ENCODE measurements around the gene GAS7. TPM values are rescaled to one million over a fixed set of nuclear protein-coding genes. Genes with fewer than 3 reads are reported as not detected.
A peak's percentile ranks its signal among the peaks of the same experiment; 100 is the strongest.

GAS7 gene
- total RNA-seq, 4 donors from 2014 or later, result 62.6 to 122 (median 77.0) TPM

DNA sequence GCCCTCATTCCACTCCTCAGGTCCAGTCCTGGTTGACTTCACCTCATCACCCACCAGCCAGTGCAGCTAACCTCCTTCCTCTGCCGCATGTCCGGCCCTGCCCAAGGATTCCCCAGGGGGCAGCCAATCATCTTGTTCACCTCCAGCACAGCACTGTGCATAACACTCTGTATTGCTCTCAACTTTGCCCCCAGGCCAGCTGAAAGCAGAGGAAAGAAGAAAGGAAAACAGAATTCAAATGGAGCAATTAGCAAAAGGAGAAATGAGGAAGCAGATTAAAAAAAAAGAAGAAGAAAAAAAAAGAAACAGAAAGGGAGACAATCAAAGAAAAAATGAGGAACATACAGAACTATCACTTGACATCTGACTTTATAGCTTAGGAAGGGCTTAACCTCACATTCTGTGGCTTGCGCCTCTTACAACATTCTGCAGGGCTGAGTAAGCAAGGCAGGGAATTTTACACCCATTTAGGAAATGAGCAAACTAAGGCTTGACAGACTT is 26.1 kb downstream of the GAS7 start:
- 49 to 100% methylated on average over 1 to 3 of the region's 3 CpGs for WGBS, 2 donors (ENCODE audit: low coverage in 1 of 2)
- Histone ChIP-seq H3K36me3 (no peaks in the 10 kb centered on the region), H3K4me3 (no peak overlapping the region), H3K27ac (peak overlapping the region in 1 of 4 donors; percentile 53), H3K9me3 (peaks cover 0 to 3% (median 0%) of the 10 kb centered on the region in 3 donors), H3K27me3 (no peaks in the 10 kb centered on the region), H3K4me1 (peaks cover 0 to 22% (median 4%) of the 10 kb centered on the region in 3 donors)
- TF ChIP-seq POLR2A (IDR thresholded peaks at IDR 0.05) (no peak), EP300 (IDR thresholded peaks at IDR 0.05) (no peak), POLR2AphosphoS5 (IDR thresholded peaks at IDR 0.05) (no peak)
- TF ChIP-seq, protein P1, sequence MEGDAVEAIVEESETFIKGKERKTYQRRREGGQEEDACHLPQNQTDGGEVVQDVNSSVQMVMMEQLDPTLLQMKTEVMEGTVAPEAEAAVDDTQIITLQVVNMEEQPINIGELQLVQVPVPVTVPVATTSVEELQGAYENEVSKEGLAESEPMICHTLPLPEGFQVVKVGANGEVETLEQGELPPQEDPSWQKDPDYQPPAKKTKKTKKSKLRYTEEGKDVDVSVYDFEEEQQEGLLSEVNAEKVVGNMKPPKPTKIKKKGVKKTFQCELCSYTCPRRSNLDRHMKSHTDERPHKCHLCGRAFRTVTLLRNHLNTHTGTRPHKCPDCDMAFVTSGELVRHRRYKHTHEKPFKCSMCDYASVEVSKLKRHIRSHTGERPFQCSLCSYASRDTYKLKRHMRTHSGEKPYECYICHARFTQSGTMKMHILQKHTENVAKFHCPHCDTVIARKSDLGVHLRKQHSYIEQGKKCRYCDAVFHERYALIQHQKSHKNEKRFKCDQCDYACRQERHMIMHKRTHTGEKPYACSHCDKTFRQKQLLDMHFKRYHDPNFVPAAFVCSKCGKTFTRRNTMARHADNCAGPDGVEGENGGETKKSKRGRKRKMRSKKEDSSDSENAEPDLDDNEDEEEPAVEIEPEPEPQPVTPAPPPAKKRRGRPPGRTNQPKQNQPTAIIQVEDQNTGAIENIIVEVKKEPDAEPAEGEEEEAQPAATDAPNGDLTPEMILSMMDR (IDR thresholded peaks at IDR 0.05), result no peak
- ATAC-seq, result no peak

- WGBS, 2 donors (ENCODE audit: low coverage in 1 of 2), result 21 to 44% methylated on average over 4 to 6 of the region's 6 CpGs
- no peak for ATAC-seq
These were observed 26.8 kb downstream of the GAS7 start for GRCh38 chr17:10171581-10171981.

DNA sequence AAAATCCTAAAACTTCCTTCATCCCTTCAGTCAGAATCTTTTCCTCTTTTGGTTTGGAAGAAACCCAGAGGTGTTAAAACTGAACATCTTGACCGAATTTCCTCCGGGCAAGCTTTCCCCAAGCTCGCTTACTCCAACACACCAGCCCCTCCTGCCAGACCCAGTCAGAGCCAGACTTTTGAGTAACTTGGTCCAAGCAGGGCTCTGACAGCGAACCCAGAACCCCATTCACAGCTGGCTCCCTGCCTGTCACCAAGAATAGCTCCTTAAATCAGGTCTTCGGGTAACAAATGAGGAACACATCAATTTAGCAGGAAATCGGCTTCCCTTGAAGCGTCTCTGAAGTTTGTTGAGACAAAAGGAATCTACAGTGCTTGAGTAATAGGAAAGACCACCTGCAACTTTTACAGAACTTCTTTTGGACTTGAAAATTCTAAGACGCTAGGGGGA is 27.3 kb downstream of the GAS7 start:
- Histone ChIP-seq H3K36me3 (no peaks in the 10 kb centered on the region), H3K4me1 (peaks cover 0 to 18% (median 4%) of the 10 kb centered on the region in 3 donors), H3K27me3 (no peaks in the 10 kb centered on the region), H3K27ac (peak overlapping the region in 3 of 4 donors; percentile 39 to 53 (median 43)), H3K4me3 (peak overlapping the region in 1 of 2 donors; percentile 2), H3K9me3 (peaks cover 0 to 3% (median 0%) of the 10 kb centered on the region in 3 donors)
- peak; percentile 68 for ATAC-seq
- TF ChIP-seq POLR2AphosphoS5 (IDR thresholded peaks at IDR 0.05) (no peak), POLR2A (IDR thresholded peaks at IDR 0.05) (no peak), EP300 (IDR thresholded peaks at IDR 0.05) (no peak)
- TF ChIP-seq, protein P1 (IDR thresholded peaks at IDR 0.05), result no peak
- WGBS, 2 donors (ENCODE audit: low coverage in 1 of 2), result 11 to 26% methylated on average over 4 to 5 of the region's 8 CpGs

More at GRCh38 chr17:10171581-10171981, 26.8 kb downstream of the GAS7 start:
- H3K9me3 ChIP-seq, result peaks cover 0 to 3% (median 0%) of the 10 kb centered on the region in 3 donors
- H3K4me3 ChIP-seq, result peak overlapping the region in 1 of 2 donors; percentile 2
- peak overlapping the region in 3 of 4 donors; percentile 39 to 53 (median 43) for H3K27ac ChIP-seq
- no peaks in the 10 kb centered on the region for H3K36me3 ChIP-seq
- TF ChIP-seq POLR2AphosphoS5 (IDR thresholded peaks at IDR 0.05) (no peak), POLR2A (IDR thresholded peaks at IDR 0.05) (no peak), EP300 (IDR thresholded peaks at IDR 0.05) (no peak)
- TF ChIP-seq, protein P1 (IDR thresholded peaks at IDR 0.05), result no peak
- H3K27me3 ChIP-seq, result no peaks in the 10 kb centered on the region
- peaks cover 0 to 18% (median 4%) of the 10 kb centered on the region in 3 donors for H3K4me1 ChIP-seq

DNA sequence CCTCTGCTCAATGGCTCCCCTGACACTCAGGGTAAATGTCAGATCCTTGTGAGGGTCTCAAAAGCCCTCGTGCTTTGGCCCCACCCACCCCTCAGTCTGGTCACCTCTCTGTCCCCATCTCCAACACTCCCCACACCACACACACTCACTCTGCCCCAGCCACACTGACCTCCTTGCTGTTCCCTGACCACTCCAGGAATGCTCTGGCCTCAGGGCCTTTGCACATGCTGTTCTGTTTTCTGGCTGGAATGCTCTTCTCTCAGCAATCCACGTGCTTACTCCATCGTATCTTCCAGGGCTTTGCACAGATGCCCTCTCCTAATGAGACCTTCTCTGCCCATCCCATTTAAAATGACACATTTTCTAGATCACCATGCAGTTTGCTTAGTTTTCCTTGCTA is 28.2 kb downstream of the GAS7 start:
- 73 to 84% methylated on average over 2 to 3 of the region's 3 CpGs for WGBS, 2 donors (ENCODE audit: low coverage in 1 of 2)
- TF ChIP-seq POLR2AphosphoS5 (IDR thresholded peaks at IDR 0.05), result no peak
- TF ChIP-seq, protein P1 (IDR thresholded peaks at IDR 0.05), result no peak
- TF ChIP-seq EP300 (IDR thresholded peaks at IDR 0.05), result no peak
- no peak for TF ChIP-seq POLR2A (IDR thresholded peaks at IDR 0.05)
- peak overlapping the region in 1 of 4 donors; percentile 4 for H3K27ac ChIP-seq

GRCh38 chr17:10169290-10169689 is 29.1 kb downstream of the GAS7 start:
- H3K4me1 ChIP-seq, result peaks cover 0 to 25% (median 4%) of the 10 kb centered on the region in 3 donors
- no peaks in the 10 kb centered on the region for H3K27me3 ChIP-seq
- no peak for ATAC-seq
- 78 to 86% methylated on average over 2 to 4 of the region's 4 CpGs for WGBS, 2 donors (ENCODE audit: low coverage in 1 of 2)
- peaks cover 0 to 3% (median 0%) of the 10 kb centered on the region in 3 donors for H3K9me3 ChIP-seq
- no peak overlapping the region for H3K27ac ChIP-seq
- no peak for TF ChIP-seq POLR2A (IDR thresholded peaks at IDR 0.05)
- TF ChIP-seq, protein P1 (IDR thresholded peaks at IDR 0.05), result no peak
- TF ChIP-seq EP300 (IDR thresholded peaks at IDR 0.05), result no peak
- no peaks in the 10 kb centered on the region for H3K36me3 ChIP-seq
- no peak overlapping the region for H3K4me3 ChIP-seq

More for the DNA sequence above, 28.2 kb downstream of the GAS7 start:
- Histone ChIP-seq H3K4me3 (no peak overlapping the region), H3K27me3 (no peaks in the 10 kb centered on the region), H3K9me3 (peaks cover 0 to 3% (median 0%) of the 10 kb centered on the region in 3 donors), H3K4me1 (peaks cover 0 to 25% (median 4%) of the 10 kb centered on the region in 3 donors), H3K36me3 (no peaks in the 10 kb centered on the region)
- no peak for ATAC-seq

Measured in gastroesophageal sphincter (tissue), 4 donors.